Tibial artery (tissue), 4 donors: ENCODE measurements around the gene SAPCD2.
"Not testable (repeated sequence)": the region's sequence is repeated elsewhere in the genome, so short reads cannot be mapped to it uniquely, and the experiment has no call there.

Experiments
- DNase-seq, 2 donors: peaks; one replicate each; pipeline ENCODE4 v3.0.0-alpha.2; 2019
- H3K27ac ChIP-seq, 2 donors: fragments of 200-600 bp; sonication (generic) in 1 of 2; 1 replicate in 1 of 2; 2 replicates in 1 of 2; pipeline ENCODE4 v1.5.1; 2018 to 2019; ENCODE audit warnings: mild to moderate bottlenecking in 1 of 2
- H3K27me3 ChIP-seq, 2 donors: fragments of 200-600 bp; sonication (generic) in 1 of 2; one replicate each; pipeline versions ENCODE4 v1.5.1 to v1.6.0; 2016 to 2019
- H3K36me3 ChIP-seq, 3 donors: fragments of 200-600 bp; sonication (generic) in 2 of 3; one replicate each; pipeline ENCODE4 v1.5.1; 2016 to 2019; ENCODE audit warnings: mild to moderate bottlenecking in 2 of 3
- H3K4me1 ChIP-seq, 4 donors: fragments of 200-600 bp; sonication (generic) in 2 of 4; 1 replicate in 3 of 4; 2 replicates in 1 of 4; pipeline ENCODE4 v1.5.1; 2016 to 2019
- H3K4me3 ChIP-seq, 2 donors: fragments of 200-600 bp; sonication (generic) in 1 of 2; 1 replicate in 1 of 2; 2 replicates in 1 of 2; pipeline ENCODE4 v1.5.1; 2018 to 2019; ENCODE audit warnings: mild to moderate bottlenecking in 2 of 2
- H3K9me3 ChIP-seq, 3 donors: fragments of 200-600 bp; sonication (generic) in 1 of 3; one replicate each; pipeline ENCODE4 v1.5.1; 2016 to 2019
- intact Hi-C: fragments of 100-400 bp; cut with DNase I; formaldehyde crosslinking; loops from one replicate; pipeline ENCODE4 v1.15.0; 2023; ENCODE audit warnings: low total_unique reads
- TF ChIP-seq, protein P1 (sequence below), 2 experiments: fragments of 200-600 bp in 1 of 2; fragments of 450-650 bp in 1 of 2; IDR thresholded peaks; one replicate each; pipeline ENCODE4 v1.5.1; 2017 to 2019; ENCODE audit warnings: antibody characterized with exemption in 2 of 2, mild to moderate bottlenecking in 1 of 2, moderate library complexity in 1 of 2

SAPCD2 gene

DNA sequence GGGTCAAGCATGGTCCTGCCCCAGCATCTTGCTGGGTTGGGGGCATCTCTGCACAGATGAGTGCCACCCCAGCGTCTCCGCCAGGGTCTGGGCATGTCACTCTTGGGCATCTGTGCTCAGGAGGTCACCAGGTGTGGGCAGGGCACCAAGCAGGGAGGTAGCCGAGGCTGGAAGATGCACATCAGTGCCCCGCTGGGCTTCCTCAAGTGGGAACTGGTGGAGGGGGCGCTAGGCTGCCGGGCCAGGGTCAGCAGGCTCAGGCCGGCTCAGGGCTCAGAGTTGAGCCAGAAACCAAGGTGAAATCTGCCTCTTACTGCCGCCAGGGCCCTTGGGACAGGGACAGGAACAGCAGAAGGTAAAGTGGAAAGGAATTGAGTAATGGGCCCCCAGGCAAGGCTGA is 34.4 kb downstream of the SAPCD2 start:
- Histone ChIP-seq H3K4me1 (peaks cover 0 to 15% (median 7%) of the 10 kb centered on the region in 4 donors), H3K36me3 (peaks cover 5 to 39% (median 18%) of the 10 kb centered on the region in 3 donors), H3K27ac (no peak overlapping the region), H3K9me3 (no peaks in the 10 kb centered on the region), H3K4me3 (no peak overlapping the region), H3K27me3 (peaks cover 0 to 18% of the 10 kb centered on the region in 2 donors)
- no peak for DNase-seq
- TF ChIP-seq, protein P1, sequence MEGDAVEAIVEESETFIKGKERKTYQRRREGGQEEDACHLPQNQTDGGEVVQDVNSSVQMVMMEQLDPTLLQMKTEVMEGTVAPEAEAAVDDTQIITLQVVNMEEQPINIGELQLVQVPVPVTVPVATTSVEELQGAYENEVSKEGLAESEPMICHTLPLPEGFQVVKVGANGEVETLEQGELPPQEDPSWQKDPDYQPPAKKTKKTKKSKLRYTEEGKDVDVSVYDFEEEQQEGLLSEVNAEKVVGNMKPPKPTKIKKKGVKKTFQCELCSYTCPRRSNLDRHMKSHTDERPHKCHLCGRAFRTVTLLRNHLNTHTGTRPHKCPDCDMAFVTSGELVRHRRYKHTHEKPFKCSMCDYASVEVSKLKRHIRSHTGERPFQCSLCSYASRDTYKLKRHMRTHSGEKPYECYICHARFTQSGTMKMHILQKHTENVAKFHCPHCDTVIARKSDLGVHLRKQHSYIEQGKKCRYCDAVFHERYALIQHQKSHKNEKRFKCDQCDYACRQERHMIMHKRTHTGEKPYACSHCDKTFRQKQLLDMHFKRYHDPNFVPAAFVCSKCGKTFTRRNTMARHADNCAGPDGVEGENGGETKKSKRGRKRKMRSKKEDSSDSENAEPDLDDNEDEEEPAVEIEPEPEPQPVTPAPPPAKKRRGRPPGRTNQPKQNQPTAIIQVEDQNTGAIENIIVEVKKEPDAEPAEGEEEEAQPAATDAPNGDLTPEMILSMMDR (IDR thresholded peaks at IDR 0.05) = no peak
- intact Hi-C loops = loop anchor here (2.0 kb wide), 1 partner anchor 249 kb away; no protein-coding TSS in a partner anchor

DNA sequence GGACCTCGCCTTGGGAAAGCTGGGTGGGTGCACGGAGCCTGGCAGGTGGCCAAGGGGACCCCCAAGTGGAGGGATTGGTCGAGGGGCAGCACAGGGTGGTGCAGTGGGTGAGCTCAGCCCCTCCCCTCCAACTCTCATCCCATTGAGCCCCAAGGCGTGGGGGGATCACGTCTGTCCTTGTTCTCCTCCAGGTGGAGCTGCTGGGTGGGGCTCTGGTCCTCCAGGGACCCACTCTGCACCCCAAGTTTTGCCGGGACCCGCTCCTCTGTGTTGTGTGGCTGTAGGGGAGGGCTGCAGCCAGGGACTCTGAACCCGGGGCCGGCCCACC is 34.9 kb downstream of the SAPCD2 start:
- H3K27ac ChIP-seq = no peak overlapping the region
- DNase-seq = no peak
- H3K27me3 ChIP-seq = peaks cover 0 to 18% of the 10 kb centered on the region in 2 donors
- intact Hi-C loops = no loop called here
- TF ChIP-seq, protein P1 (IDR thresholded peaks at IDR 0.05) = peak in 1 of 2 experiments; percentile 9
- peaks cover 5 to 34% (median 14%) of the 10 kb centered on the region in 3 donors for H3K36me3 ChIP-seq
- H3K4me3 ChIP-seq = no peak overlapping the region
- H3K4me1 ChIP-seq = peaks cover 0 to 15% (median 7%) of the 10 kb centered on the region in 4 donors
- no peaks in the 10 kb centered on the region for H3K9me3 ChIP-seq

DNA sequence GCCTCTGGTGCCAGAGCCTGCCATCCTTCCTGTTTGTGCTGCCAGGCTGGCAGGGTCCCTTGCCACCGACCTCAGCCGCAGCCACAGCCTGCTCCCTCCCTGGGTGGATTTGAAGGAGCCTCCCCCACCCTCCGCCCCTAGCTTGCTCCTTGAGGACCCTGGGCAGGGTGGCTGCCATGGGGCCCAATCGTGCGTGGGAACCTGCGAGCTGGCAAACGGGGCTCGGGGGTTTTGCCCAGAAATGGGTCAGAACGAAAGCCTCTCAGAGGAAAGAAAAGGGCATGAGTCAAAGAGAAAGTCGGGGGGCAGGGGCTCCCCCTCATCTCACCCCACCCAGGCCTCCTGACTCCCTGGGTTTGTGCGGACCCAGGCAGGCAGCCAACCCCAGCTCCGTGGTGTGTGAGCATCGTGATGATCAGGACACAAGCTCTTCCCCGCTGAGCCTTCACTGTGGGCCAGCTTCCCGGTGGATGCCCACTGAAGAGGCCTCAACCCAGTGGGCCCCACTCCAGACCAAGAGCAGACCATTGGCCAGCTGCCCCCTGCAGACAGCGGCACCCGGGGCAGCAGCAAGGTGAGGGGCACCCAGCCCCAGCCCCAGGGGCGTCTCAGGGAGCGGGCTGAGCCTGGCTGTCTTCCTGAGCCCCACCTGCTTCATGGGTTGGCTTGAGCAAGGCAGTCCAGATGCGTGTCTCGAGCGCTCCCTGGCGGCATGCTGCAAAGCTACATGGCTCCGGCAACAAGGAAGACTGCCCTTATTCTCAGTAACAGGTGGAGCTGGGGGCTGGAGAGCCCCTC is 35.4 kb downstream of the SAPCD2 start:
- H3K27ac ChIP-seq = no peak overlapping the region
- intact Hi-C loops = no loop called here
- peak; percentile 68 to 82 for DNase-seq
- H3K36me3 ChIP-seq = peaks cover 5 to 28% (median 9%) of the 10 kb centered on the region in 3 donors
- peaks cover 0 to 15% (median 7%) of the 10 kb centered on the region in 4 donors for H3K4me1 ChIP-seq
- H3K4me3 ChIP-seq = no peak overlapping the region
- TF ChIP-seq, protein P1 (IDR thresholded peaks at IDR 0.05) = peak; percentile 87 to 92
- peaks cover 0 to 18% of the 10 kb centered on the region in 2 donors for H3K27me3 ChIP-seq
- H3K9me3 ChIP-seq = no peaks in the 10 kb centered on the region

DNA sequence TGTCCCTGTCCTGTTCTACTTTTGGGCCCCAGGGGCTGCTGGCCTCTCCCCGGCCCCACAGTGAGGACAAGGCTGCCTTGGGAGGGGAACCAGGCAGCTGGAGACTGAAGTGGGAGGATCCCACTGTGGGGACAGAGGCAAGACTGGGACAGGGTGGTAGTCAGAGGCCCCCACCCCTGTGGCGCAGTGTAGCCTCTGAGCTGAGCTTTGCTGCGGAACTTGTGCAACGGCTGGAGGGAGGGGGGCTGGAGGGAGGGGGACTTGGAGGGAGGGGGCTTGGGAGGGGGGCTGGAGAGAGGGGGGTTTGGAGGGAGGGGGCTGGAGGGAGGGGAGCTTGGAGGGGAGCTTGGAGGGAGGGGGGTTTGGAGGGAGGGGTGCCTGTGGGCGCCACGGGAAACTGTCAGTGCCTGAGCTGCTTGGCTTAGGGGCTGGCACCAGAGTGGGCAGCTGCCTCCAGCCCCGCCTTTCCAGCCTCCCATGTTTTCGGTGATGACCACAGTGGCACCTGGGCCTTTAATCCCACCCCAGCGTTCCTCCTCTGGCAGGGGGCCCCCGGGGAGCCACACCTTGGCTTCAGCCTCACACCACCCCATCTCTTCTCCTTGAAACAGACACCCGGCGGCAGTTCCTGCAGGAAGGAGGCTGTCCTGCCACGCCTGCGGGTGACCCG is 36.2 kb downstream of the SAPCD2 start:
- DNase-seq = peak in 1 of 2 donors; percentile 49
- no peak overlapping the region for H3K27ac ChIP-seq
- peaks cover 0 to 21% (median 1%) of the 10 kb centered on the region in 3 donors for H3K36me3 ChIP-seq
- peaks cover 0 to 20% (median 13%) of the 10 kb centered on the region in 4 donors for H3K4me1 ChIP-seq
- H3K27me3 ChIP-seq = peaks cover 0 to 18% of the 10 kb centered on the region in 2 donors
- peak overlapping the region; percentile 2 to 8 for H3K4me3 ChIP-seq
- TF ChIP-seq, protein P1 (IDR thresholded peaks at IDR 0.05) = no peak
- intact Hi-C loops = no loop called here
- H3K9me3 ChIP-seq = no peaks in the 10 kb centered on the region

GRCh38 chr9:137033481-137033880 is 36.9 kb downstream of the SAPCD2 start:
- Histone ChIP-seq H3K4me1 (peaks cover 0 to 27% (median 20%) of the 10 kb centered on the region in 4 donors), H3K27me3 (peaks cover 0 to 18% of the 10 kb centered on the region in 2 donors), H3K4me3 (peak overlapping the region; percentile 2 to 8), H3K36me3 (peaks cover 0 to 14% (median 0%) of the 10 kb centered on the region in 3 donors)
- H3K27ac ChIP-seq, intact Hi-C loops, DNase-seq, H3K9me3 ChIP-seq: not testable (repeated sequence)

DNA sequence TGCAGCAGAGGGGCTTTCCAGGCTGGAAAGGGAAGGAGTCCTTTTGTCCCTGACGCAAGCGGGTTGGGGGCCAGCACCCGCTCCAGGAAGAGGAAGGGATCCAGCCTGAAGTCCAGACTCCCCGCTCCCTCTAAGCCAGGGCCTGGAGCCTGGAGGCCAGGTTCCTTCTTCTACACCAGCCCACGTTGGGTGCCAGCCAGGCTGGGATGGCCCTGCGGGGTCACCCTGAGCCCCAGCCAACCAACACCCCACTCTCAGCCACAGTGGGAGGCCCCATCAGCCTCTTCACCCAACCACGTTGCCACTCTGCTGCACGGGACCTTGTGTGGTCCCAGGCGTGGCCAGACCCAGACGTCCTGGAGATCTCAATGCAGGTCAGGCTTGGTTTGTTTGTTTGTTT is 37.5 kb downstream of the SAPCD2 start:
- Histone ChIP-seq H3K4me3 (peak overlapping the region in 1 of 2 donors; percentile 8), H3K4me1 (peaks cover 0 to 29% (median 22%) of the 10 kb centered on the region in 4 donors)

More for the DNA sequence above, 37.5 kb downstream of the SAPCD2 start:
- TF ChIP-seq, protein P1 (IDR thresholded peaks at IDR 0.05) = no peak
- peak; percentile 74 to 80 for DNase-seq
- H3K27me3 ChIP-seq = peaks cover 0 to 18% of the 10 kb centered on the region in 2 donors
- peaks cover 0 to 8% (median 0%) of the 10 kb centered on the region in 3 donors for H3K36me3 ChIP-seq
- no peaks in the 10 kb centered on the region for H3K9me3 ChIP-seq
- intact Hi-C loops = no loop called here
- no peak overlapping the region for H3K27ac ChIP-seq
